ENCODE results near the gene MAN2A2.

MAN2A2 gene

GRCh38 chr15:90915216-90915807 lies 12.2 kb downstream of the MAN2A2 start:
- Histone ChIP-seq H3K4me3 (ENCODE audit: low read depth, low read length, poor library complexity, severe bottlenecking) (peak overlapping the region; percentile 42), H4K20me1 (ENCODE audit: insufficient read depth, low read length) (no peaks in the 10 kb centered on the region), H3K4me1 (ENCODE audit: insufficient read depth, low read length, severe bottlenecking) (peaks cover 19% of the 10 kb centered on the region), H3K4me2 (ENCODE audit: low read length) (peak overlapping the region; percentile 59), H3K9me3 (ENCODE audit: low read length) (no peaks in the 10 kb centered on the region), H3K36me3 (ENCODE audit: insufficient read depth, low read length) (peaks cover 59% of the 10 kb centered on the region; the same call in 1 of the 2 replicates), H3F3A (ENCODE audit: insufficient read depth, low read length) (no peaks in the 10 kb centered on the region), H3K9ac (ENCODE audit: low read length) (peak overlapping the region; percentile 64), H3K9me2 (ENCODE audit: low read depth, low read length) (no peaks in the 10 kb centered on the region), H3K79me2 (ENCODE audit: insufficient read depth, low read length) (no peaks in the 10 kb centered on the region), H2AFZ (ENCODE audit: low read length) (no peak overlapping the region), H3K27me3 (ENCODE audit: insufficient read depth, low read length) (no peaks in the 10 kb centered on the region), H3K27ac (ENCODE audit: low read depth, low read length, poor library complexity, severe bottlenecking) (peak overlapping the region; percentile 78)
- TF ChIP-seq CTCF (IDR thresholded peaks at IDR 0.05; ENCODE audit: low read length) = no peak
- no peak for TF ChIP-seq EZH2 (IDR thresholded peaks at IDR 0.05; ENCODE audit: borderline replicate concordance, low read length)

- TF ChIP-seq CTCF (IDR thresholded peaks at IDR 0.05; ENCODE audit: low read length) (no peak), EZH2 (IDR thresholded peaks at IDR 0.05; ENCODE audit: borderline replicate concordance, low read length) (no peak)
- Histone ChIP-seq H3K9ac (ENCODE audit: low read length) (peak overlapping the region; percentile 64), H3K4me1 (ENCODE audit: insufficient read depth, low read length, severe bottlenecking) (peaks cover 19% of the 10 kb centered on the region), H3K36me3 (ENCODE audit: insufficient read depth, low read length) (peaks cover 63% of the 10 kb centered on the region; the same call in 1 of the 2 replicates), H3F3A (ENCODE audit: insufficient read depth, low read length) (no peaks in the 10 kb centered on the region), H3K27ac (ENCODE audit: low read depth, low read length, poor library complexity, severe bottlenecking) (peak overlapping the region; percentile 78), H3K9me2 (ENCODE audit: low read depth, low read length) (no peaks in the 10 kb centered on the region), H3K4me3 (ENCODE audit: low read depth, low read length, poor library complexity, severe bottlenecking) (peak overlapping the region; percentile 42), H2AFZ (ENCODE audit: low read length) (no peak overlapping the region), H3K9me3 (ENCODE audit: low read length) (no peaks in the 10 kb centered on the region), H4K20me1 (ENCODE audit: insufficient read depth, low read length) (no peaks in the 10 kb centered on the region), H3K27me3 (ENCODE audit: insufficient read depth, low read length) (no peaks in the 10 kb centered on the region), H3K79me2 (ENCODE audit: insufficient read depth, low read length) (no peaks in the 10 kb centered on the region), H3K4me2 (ENCODE audit: low read length) (peak overlapping the region; percentile 59)
Measured at GRCh38 chr15:90915808-90916440, 12.8 kb downstream of the MAN2A2 start.

GRCh38 chr15:90916461-90916860 lies 13.4 kb downstream of the MAN2A2 start:
- Histone ChIP-seq H3K4me1 (ENCODE audit: insufficient read depth, low read length, severe bottlenecking) (peaks cover 19% of the 10 kb centered on the region), H3K9me3 (ENCODE audit: low read length) (no peaks in the 10 kb centered on the region), H3K9me2 (ENCODE audit: low read depth, low read length) (no peaks in the 10 kb centered on the region), H3K36me3 (ENCODE audit: insufficient read depth, low read length) (peaks cover 63% of the 10 kb centered on the region; the same call in 1 of the 2 replicates), H2AFZ (ENCODE audit: low read length) (no peak overlapping the region), H3K9ac (ENCODE audit: low read length) (peak overlapping the region; percentile 64; the same call in 1 of the 2 replicates), H3K79me2 (ENCODE audit: insufficient read depth, low read length) (no peaks in the 10 kb centered on the region), H3K27ac (ENCODE audit: low read depth, low read length, poor library complexity, severe bottlenecking) (peak overlapping the region; percentile 78), H3F3A (ENCODE audit: insufficient read depth, low read length) (no peaks in the 10 kb centered on the region), H3K27me3 (ENCODE audit: insufficient read depth, low read length) (no peaks in the 10 kb centered on the region), H4K20me1 (ENCODE audit: insufficient read depth, low read length) (no peaks in the 10 kb centered on the region), H3K4me2 (ENCODE audit: low read length) (peak overlapping the region; percentile 59; the same call in 1 of the 2 replicates), H3K4me3 (ENCODE audit: low read depth, low read length, poor library complexity, severe bottlenecking) (peak overlapping the region; percentile 42)
- TF ChIP-seq EZH2 (IDR thresholded peaks at IDR 0.05; ENCODE audit: borderline replicate concordance, low read length) = no peak
- no peak for TF ChIP-seq CTCF (IDR thresholded peaks at IDR 0.05; ENCODE audit: low read length)

All from OCI-LY1 (cell line).